Measurements from ENCODE around the gene MSRB2. TPM values are rescaled to one million over a fixed set of nuclear protein-coding genes. Genes with fewer than 3 reads are reported as not detected.
A peak's percentile ranks its signal among the peaks of the same experiment; 100 is the strongest.
"Not testable (repeated sequence)": the region's sequence is repeated elsewhere in the genome, so short reads cannot be mapped to it uniquely, and the experiment has no call there.

MSRB2 gene
- total RNA-seq, result 10 to 100 TPM; 39.9 to 43.7 TPM
- long read RNA-seq, transcript MSRB2-201 (5 exons, 1,803 nt), result major isoform, 32 of 35 reads
- long read RNA-seq, partial matches to known transcripts, result 1 of 35 reads
- long read RNA-seq, other reads (novel, unspliced or antisense), result 1 of 35 reads

DNA sequence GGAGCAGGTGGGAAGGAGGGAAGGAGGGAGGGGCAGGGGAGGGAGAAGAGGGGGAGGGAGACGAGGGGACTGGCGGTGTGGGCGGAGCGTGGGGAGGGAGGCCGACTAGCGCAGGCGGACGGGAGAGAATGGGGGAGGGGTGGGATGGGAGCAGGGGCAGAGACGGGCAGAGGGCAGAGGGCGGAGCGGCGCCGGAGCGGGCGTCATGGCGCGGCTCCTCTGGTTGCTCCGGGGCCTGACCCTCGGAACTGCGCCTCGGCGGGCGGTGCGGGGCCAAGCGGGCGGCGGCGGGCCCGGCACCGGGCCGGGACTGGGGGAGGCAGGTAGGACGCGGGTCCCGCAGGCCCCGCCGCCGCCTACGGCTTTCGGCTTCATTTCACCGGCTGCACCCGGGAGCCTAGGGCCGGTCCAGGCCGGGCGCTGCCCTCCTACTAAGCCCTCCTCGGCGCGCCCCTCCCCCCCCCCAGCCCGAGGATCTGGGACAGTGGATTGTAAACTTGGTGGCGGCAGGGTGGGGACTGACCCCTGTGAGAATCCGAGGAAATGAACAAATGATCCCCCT, at the start of gene MSRB2:
TSS of gene MSRB2 (plus strand) at position 176 of the 562 bp plus-strand sequence. CDS start at position 206, 30 bp downstream.
- peak; percentile 95 to 97 for DNase-seq
- ATAC-seq, result peak; percentile 87
- intact Hi-C loops (cut with DNase I, micrococcal nuclease), result no loop called here

DNA sequence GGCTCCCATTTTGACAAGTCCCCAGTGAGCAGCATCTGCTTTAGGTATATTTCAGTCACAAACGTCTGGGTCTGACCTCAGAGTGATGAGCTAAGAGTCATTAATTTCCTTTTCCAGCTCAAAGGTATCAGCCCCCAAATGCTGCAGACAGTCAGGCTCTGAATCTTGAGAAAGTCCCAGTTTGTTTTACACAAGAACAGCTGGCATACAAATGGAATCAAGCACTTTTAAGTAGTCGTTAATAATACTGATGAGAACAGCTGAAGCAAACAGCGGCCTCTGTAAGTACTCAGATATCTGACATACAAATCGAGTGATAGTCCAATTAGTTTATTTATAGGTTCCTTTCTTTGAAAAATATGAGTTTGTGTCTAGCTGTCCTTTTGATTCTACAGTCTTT, 49.4 kb upstream of the MSRB2 start:
- intact Hi-C loops (cut with DNase I, micrococcal nuclease), result no loop called here
- DNase-seq (no peak), ATAC-seq (no peak)

DNA sequence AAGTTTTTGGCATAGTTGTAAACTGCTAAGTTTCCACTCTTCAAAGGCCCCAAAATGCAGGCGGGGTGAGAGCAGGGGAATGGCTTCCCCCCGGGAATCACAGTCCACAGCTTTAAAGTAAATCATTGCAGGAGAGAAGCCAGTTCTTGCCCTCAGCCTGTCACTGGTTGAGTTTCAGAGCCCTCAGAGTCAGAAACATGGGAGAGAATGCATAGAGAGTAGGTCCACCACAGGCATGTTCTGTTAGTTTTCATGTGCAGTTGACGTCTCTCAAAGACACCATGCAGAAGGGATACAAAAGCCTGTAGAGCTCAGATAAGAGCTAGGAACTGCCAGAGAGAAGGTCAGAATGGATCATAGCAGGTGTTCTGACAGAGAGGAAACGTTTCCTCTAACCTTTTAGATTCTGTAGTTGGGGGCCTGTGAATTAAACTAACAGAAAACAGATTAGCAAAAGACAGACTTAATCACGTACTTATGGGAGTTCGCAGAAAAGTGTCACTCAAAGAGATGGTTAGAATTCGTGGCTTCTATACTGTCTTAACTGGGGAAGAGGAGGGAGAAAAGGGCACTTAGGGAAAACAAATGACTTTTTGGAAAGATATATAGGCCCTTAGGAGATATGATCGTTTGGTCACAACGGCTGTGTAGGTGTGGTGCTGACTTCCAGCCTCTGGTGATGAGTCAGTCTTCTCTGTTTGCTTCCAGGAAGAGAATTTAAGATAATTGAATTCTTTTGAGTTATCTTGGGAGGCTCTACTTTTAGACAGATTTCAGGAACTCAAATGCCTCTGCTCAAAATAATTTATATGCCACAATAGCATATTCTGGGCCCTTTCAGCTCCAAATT, 48.0 kb upstream of the MSRB2 start:
- DNase-seq, result no peak
- intact Hi-C loops (cut with DNase I, micrococcal nuclease), result no loop called here
- ATAC-seq, result no peak

DNA sequence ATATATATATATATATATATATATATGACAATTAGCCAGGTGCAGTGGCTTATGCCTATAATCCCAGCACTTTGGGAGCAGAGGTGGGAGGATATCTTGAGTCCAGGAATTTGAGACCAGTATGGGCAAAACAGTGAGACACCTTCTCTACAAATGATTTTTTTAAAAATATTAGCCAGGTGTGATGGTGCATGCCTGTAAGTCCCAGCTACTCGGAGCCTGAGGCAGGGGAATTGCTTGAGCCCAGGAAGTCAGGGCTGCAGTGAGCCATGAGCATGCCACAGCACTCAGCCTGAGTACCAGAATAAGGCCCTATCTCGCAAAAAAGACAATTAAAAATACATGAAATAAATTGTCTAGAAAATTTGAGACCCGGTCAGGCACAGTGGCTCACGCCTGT, 47.2 kb upstream of the MSRB2 start:
- ATAC-seq, result no peak
- no peak for DNase-seq
- intact Hi-C loops (cut with DNase I, micrococcal nuclease), result no loop called here

DNA sequence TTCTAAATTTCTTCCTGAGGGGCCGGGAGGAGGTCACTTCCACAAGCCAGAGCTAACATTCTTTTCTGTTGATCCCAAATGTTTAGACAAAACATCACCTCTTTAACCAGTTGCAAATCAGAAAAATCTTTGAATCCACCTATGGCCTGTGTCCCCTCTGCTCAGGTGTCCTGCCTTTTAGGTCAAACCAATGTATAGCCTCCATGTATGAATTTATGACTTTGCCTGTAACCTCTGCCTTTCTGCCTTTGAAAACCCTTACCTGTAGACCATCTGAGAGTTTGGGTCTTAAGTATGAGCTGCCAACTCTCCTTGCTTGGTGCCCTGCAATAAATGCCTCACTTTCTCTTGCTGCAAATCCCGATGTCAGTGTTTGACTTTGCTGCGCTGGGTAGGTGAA, 44.1 kb upstream of the MSRB2 start:
- DNase-seq, result no peak
- intact Hi-C loops (cut with DNase I, micrococcal nuclease), result no loop called here
- ATAC-seq, result no peak

DNA sequence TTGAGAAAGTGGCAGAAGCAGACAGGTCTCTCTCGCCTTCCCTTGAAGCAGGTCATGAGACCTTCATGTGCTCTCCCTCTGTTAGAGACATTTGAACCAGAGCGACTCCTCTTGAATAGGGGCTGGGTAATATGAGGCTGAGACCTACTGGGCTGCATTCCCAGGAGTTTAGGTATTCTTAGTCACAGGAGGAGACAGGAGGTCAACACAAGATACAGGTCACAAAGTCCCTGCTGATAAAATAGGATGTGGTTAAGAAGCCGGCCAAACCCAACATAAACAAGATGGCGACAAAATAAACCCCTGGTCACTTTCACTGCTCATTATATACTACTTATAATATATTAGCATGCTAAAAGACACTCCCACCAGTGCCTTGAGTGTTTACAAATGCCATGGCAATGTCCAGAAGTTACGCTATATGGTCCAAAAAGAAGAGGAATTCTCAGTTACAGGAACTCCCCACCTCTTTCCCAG, 43.5 kb upstream of the MSRB2 start:
- DNase-seq (no peak), ATAC-seq (no peak)
- intact Hi-C loops (cut with DNase I, micrococcal nuclease), result no loop called here

DNA sequence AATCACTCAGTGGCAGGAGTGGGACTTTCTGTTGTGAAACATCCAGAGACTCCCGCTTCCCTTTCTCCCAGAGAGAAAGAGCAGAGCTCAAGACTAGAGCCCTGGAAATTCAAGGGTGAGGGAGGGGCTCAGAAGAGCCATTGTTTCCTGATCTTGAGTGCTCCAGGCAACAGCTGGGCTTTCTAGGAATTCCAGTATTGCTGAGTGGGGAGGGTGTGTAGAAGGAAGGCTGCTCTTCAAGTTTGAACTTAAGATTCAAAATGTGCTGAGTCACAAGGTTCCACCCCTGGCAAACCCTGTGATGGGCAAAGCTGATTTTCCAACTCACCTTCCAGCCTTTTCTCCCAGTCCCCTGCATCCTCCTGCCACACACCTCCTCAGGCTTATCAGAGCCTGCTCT, 42.3 kb upstream of the MSRB2 start:
- no peak for DNase-seq
- intact Hi-C loops (cut with DNase I, micrococcal nuclease), result no loop called here
- no peak for ATAC-seq

DNA sequence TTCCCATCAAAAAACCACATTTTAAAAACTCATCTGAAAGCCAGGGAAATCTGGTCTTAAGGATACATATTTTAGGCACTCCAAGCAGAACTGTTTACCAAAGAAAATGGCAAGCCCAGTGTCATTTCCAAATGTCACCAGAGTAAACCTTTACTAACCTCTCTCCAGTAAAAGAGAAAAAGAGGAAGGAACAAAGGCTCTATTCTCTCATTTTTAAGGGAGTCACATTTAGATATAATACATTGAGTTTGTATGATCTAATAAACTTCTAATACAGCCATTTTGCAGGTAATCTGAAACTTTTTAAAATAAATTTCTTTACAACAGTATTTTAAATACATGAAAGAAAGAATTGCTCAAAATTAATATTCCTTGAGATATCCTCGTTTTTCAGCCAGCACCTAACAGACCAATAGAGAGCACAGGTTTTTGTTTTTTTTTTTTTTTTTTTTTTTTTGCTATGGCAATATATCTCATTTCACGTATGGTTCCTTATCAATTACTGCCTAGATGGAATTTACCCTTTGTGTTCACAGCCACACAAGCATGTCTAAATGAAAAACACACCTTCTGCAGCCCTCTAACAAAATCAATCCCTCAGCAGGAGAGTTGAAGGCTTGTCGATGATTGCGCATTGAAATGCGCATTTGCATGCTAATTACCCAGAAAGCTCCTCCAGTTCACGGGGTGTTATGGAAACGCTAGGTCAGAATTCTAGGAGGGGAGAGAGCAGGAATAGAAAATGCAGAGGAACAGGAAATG, 39.8 kb upstream of the MSRB2 start:
- DNase-seq (no peak), ATAC-seq (no peak)
- intact Hi-C loops (cut with DNase I, micrococcal nuclease), result no loop called here

DNA sequence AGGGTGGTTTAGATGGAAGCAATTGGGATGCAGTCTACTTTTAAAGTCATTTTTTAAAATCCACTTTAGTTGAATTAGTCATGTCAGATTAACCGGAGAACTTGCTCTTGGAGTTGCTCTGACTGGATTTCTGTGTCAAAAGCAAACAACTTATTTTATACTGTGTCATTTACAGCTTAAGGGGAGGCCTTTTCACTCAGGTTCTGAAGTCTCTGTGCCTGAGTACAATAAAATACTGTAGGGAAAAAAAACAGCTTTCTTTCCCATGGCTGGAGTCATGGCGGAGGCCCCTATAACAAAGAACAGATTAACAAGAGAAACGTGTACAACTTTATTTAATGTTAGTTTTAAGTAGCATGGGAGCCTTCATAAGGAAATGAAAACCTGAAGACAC, 39.2 kb upstream of the MSRB2 start:
- intact Hi-C loops (cut with DNase I, micrococcal nuclease), result no loop called here
- DNase-seq, result no peak
- no peak for ATAC-seq

DNA sequence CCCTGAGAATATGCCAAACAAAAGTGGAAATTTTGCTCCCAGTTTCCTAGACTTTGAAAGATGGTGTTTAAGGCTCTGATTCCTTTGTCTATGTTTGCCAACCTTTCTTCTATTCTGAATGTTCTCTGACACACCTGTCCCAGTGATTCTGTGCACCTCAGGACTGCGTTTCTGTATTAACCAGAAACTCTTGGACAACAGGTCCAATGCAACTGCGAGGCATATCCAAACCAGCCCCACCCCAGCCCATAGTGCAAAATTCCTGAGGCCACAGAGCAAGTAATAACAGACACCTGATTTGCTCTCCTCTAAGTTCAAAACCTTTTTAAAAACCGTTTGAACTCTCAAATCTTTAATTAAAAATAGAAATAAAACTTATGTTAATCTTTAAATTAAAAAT, 37.0 kb upstream of the MSRB2 start:
- no peak for ATAC-seq
- intact Hi-C loops (cut with DNase I, micrococcal nuclease), result no loop called here
- DNase-seq, result no peak

DNA sequence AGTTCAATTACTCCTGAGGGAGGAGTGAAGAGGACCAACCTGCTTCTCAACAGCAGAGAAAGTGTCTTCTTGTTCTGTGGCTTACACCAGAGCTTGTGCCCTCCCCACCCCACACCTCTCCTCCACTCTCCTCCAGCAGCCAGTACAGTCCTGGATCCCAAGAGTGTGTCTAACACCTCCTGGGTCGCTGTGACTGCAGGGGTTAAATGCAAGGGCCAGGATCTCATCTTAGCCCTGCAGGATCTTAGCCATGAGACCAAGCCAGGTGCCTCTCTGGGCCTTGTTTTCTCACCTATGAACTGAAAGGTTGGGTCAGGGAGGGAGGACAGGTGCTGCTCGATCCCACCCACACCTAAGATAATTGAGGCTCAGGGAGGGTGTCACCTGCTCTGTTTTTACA, 34.5 kb upstream of the MSRB2 start:
- no peak for ATAC-seq
- intact Hi-C loops (cut with DNase I, micrococcal nuclease), result loop anchor here in 1 of 2 donors (10.0 kb wide), 1 partner anchor 506 kb away; no protein-coding TSS in a partner anchor

DNA sequence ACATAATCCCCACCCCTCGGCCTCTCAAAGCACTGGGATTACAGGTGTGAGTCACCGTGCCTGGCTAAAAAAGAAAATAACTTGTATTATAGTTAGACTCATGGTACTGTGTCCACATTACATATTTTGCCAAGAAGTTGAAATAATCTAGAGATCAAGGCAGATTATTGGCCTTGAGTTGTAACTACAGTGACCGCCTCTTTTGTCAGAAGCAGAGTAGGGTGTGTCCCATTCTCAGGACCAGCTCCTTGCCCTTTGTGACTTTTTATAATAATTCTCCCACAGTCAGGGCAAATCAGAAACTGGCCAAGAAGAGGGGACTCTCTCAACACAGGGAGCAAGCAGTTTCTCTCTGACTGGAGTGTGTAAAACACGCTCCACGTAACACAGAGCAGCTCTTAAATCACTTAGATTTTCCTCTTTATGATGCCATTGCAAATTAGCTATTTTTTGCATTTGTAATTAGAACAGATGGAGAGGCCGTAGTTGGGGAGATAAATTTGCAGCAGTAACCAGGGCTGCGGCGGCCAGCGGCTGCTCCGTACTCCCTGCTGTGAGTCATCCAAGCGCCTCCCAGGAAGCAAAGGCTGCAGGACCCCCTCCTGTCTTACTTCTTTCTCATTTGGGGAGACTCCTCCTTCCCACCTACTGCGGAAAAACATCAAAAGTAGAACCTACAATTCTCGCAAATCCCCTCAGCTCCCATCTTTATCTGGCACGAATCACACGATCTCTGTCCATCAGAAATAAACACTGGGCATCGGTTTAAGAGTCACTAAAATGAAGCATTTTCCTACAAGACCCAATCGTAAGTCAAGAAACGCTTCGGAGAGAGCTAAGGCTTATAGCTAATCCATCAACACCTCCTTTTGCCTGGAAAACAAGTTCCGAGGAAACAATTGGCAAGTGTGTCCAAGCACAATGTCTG, 32.1 kb upstream of the MSRB2 start:
- ATAC-seq, result peak; percentile 6
- intact Hi-C loops (cut with DNase I, micrococcal nuclease), result loop anchor here in 1 of 2 donors (10.0 kb wide), 1 partner anchor 509 kb away; no protein-coding TSS in a partner anchor

More for the DNA sequence above, 34.5 kb upstream of the MSRB2 start:
- no peak for DNase-seq

DNA sequence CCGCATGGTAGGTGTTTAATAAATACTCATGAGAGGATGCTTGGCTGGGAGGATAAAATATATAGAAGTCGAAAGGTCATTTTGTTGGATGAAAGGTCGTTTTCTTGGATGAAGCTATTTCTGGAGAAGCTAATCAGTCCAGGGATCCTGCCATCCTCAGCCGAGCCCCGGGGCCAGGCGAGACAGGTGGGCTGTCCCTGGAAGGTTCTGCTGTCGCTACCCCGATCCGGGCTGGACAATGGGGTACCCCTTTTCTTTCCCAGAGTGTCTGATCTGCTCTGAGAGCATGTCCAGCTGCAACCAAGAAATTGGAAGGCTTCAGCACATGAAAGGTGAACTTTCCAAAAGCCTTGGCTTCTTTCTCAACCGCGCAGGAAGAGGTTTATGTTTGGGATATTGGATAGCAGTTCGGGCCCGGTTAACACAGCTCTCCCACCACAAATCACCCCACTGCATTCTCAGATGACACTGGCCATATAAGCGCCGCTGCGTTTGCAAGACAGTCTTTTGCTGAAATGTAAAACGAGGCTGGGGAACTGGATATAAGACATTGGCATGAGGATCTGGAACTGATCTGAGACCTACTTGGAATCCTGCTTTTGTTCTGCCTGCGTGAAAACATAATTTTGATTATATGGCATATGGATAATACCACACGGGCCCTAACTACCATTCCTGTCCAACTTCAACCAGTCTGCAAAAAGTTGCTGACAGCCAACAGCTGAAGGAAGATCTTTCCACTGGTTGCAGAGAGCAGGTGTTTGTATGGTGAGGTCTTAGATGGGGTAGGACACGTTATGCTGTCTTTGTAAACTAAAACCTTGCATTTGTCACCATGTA, 31.2 kb upstream of the MSRB2 start:
- intact Hi-C loops (cut with DNase I, micrococcal nuclease), result loop anchor here in 1 of 2 donors (10.0 kb wide), 1 partner anchor 509 kb away; no protein-coding TSS in a partner anchor
- no peak for ATAC-seq

More for the DNA sequence above, 32.1 kb upstream of the MSRB2 start:
- DNase-seq, result no peak

DNA sequence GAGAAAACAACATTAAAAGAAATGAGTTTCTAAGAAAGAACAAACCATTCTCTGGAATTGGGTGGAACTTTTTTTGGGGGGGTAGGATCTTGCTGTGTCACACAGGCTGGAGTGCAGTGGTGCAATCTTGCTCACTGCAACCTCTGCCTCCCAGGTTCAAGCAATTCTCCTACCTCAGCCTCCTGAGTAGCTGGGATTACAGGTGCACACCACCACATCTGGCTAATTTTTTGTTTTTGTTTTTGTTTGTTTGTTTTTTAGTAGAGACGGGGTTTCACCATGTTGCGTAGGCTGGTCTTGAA, 30.6 kb upstream of the MSRB2 start:
- not testable (repeated sequence) for DNase-seq, ATAC-seq
- intact Hi-C loops (cut with DNase I, micrococcal nuclease), result loop anchor here in 1 of 2 donors (10.0 kb wide), 1 partner anchor 510 kb away; no protein-coding TSS in a partner anchor

More for the DNA sequence above, 31.2 kb upstream of the MSRB2 start:
- no peak for DNase-seq

DNA sequence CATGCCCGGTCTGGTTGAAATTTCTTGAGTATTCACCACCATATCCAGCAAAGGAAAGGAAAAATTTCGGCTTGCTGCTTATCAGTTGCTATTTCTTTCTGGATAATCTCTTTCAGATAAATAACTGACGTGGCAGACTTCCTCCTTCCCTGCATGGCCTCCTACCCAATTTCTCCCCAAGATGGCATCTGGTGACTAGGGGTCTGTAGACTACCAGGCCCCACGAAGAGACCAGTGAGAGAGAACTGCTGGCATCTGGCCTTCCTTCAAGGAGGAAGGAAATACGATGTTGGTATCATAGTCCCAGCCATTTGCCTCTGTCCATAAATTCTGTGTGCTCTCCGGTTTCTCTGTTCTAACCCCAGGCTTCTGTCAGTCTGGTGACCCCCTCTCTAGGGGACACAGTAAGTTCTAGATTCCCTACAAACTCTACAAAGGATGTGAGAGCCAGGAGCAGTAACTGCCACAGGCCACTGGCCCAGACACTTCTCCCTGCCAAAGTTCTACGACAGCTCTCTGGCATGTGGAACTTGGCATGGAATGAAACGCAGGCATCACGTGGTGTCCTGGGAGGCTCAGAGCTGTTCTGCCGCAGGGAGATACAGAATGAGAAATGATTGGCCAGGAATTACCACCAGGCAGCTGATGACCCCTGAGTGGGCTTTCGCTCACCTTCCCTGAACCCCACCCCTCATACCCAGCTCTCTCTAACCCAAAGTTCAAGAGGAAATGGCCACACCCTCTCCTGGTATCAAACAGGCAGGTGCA, 30.0 kb upstream of the MSRB2 start:
- peak; percentile 92 for ATAC-seq
- DNase-seq, result peak; percentile 72 to 83
- intact Hi-C loops (cut with DNase I, micrococcal nuclease), result loop anchor here in 1 of 2 donors (10.0 kb wide), 1 partner anchor 511 kb away; no protein-coding TSS in a partner anchor

DNA sequence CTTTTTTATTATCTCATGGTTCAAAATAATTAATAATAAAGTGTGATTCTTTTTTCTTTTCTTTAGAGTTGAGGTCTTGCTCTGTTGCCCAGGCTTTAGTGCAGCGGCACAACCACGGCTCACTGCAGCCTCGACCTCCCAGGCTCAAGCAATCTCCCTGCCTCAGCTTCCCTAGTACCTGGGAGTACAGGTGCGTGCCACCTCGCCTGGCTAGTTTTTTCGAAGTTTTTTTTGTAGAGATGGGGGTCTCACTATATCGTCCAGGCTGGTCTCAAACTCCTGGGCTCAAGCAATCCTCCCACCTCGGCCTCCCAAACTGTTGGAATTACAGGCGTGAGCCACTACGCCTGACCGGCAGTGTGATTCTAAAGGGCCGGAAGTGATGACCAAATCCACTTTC, 28.0 kb upstream of the MSRB2 start:
- intact Hi-C loops (cut with DNase I, micrococcal nuclease), result loop anchor here in 1 of 2 donors (10.0 kb wide), 1 partner anchor 513 kb away; no protein-coding TSS in a partner anchor
- ATAC-seq (no peak), DNase-seq (no peak)

Data from left colon (tissue), 2 donors.